Mesodermal cell (in vitro differentiated cells): ENCODE measurements around the gene MCOLN1.

Source experiments
- H3K27ac ChIP-seq: 2 replicates; pipeline ENCODE4 v1.7.0; 2013; ENCODE audit warnings: mild to moderate bottlenecking, low read depth, low read length, moderate library complexity; ENCODE audit not compliant: severe bottlenecking
- H3K36me3 ChIP-seq: 2 replicates; pipeline ENCODE4 v1.7.1; 2013; ENCODE audit warnings: mild to moderate bottlenecking, low read length, moderate library complexity; ENCODE audit not compliant: control insufficient read depth, insufficient read depth
- H3K4me1 ChIP-seq: one replicate; pipeline ENCODE4 v1.7.1; 2013; ENCODE audit warnings: mild to moderate bottlenecking, low read length; ENCODE audit not compliant: insufficient read depth, control insufficient read depth, poor library complexity, severe bottlenecking
- H3K4me3 ChIP-seq: 2 replicates; pipeline ENCODE4 v1.7.0; 2013; ENCODE audit warnings: low read length, control low read depth, mild to moderate bottlenecking; ENCODE audit not compliant: insufficient read depth, poor library complexity, severe bottlenecking; ENCODE audit errors: extremely low read depth
- H3K9me3 ChIP-seq: 2 replicates; pipeline ENCODE4 v1.7.1; 2013; ENCODE audit warnings: mild to moderate bottlenecking, low read length, moderate library complexity; ENCODE audit not compliant: control insufficient read depth
- WGBS, 2 experiments: methylation state at CpG; one replicate each; pipeline ENCODE4 v1.1.5; 2013; ENCODE audit warnings: missing lambda C conversion rate in 2 of 2; ENCODE audit not compliant: insufficient coverage in 2 of 2; 5-methylcytosine and 5-hydroxymethylcytosine counted together

MCOLN1 gene

DNA sequence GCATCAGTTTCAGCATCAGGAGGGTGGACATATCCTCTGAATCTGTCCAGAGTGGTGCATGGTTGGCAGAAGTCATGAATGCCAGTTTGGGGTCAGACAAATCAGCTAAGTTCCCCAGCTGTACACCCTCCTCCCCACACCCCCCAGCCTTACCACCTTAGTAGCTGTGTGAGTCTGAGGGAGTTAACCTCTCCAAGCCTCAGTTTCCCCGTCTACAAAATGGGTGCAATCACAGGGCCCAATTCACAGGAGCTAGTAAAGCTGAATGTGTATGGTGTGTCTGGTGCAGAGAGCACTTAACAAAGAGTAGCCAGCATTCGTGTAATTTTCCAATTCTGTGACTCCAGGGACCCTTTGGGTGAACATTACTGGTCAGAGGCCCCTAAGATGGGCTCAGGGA lies 19.9 kb upstream of the MCOLN1 start:
- WGBS, 2 experiments, result 40 to 59% methylated on average over 1 to 2 of the region's 2 CpGs
- H3K9me3 ChIP-seq, result no peaks in the 10 kb centered on the region

GRCh38 chr19:7504684-7505083 lies 17.7 kb upstream of the MCOLN1 start:
- Histone ChIP-seq H3K4me1 (no peaks in the 10 kb centered on the region), H3K36me3 (no peaks in the 10 kb centered on the region), H3K27ac (no peak overlapping the region), H3K4me3 (no peak overlapping the region), H3K9me3 (no peaks in the 10 kb centered on the region)
- WGBS, 2 experiments, result 72 to 93% methylated on average over 2 of the region's 6 CpGs

More for the DNA sequence above, 19.9 kb upstream of the MCOLN1 start:
- no peaks in the 10 kb centered on the region for H3K4me1 ChIP-seq
- no peaks in the 10 kb centered on the region for H3K36me3 ChIP-seq
- H3K27ac ChIP-seq, result no peak overlapping the region
- no peak overlapping the region for H3K4me3 ChIP-seq

- H3K36me3 ChIP-seq, result no peaks in the 10 kb centered on the region
- no peak overlapping the region for H3K27ac ChIP-seq
- H3K4me3 ChIP-seq, result no peak overlapping the region
- no peaks in the 10 kb centered on the region for H3K4me1 ChIP-seq
- 87 to 93% methylated on average over 17 to 19 of the region's 19 CpGs for WGBS, 2 experiments
- no peaks in the 10 kb centered on the region for H3K9me3 ChIP-seq
Observed at GRCh38 chr19:7505288-7505681, 17.1 kb upstream of the MCOLN1 start.

GRCh38 chr19:7505682-7506384 lies 16.6 kb upstream of the MCOLN1 start:
- Histone ChIP-seq H3K9me3 (no peaks in the 10 kb centered on the region), H3K4me3 (no peak overlapping the region), H3K36me3 (no peaks in the 10 kb centered on the region), H3K4me1 (no peaks in the 10 kb centered on the region), H3K27ac (no peak overlapping the region)
- 4 to 19% methylated on average over 9 to 18 of the region's 33 CpGs for WGBS, 2 experiments

DNA sequence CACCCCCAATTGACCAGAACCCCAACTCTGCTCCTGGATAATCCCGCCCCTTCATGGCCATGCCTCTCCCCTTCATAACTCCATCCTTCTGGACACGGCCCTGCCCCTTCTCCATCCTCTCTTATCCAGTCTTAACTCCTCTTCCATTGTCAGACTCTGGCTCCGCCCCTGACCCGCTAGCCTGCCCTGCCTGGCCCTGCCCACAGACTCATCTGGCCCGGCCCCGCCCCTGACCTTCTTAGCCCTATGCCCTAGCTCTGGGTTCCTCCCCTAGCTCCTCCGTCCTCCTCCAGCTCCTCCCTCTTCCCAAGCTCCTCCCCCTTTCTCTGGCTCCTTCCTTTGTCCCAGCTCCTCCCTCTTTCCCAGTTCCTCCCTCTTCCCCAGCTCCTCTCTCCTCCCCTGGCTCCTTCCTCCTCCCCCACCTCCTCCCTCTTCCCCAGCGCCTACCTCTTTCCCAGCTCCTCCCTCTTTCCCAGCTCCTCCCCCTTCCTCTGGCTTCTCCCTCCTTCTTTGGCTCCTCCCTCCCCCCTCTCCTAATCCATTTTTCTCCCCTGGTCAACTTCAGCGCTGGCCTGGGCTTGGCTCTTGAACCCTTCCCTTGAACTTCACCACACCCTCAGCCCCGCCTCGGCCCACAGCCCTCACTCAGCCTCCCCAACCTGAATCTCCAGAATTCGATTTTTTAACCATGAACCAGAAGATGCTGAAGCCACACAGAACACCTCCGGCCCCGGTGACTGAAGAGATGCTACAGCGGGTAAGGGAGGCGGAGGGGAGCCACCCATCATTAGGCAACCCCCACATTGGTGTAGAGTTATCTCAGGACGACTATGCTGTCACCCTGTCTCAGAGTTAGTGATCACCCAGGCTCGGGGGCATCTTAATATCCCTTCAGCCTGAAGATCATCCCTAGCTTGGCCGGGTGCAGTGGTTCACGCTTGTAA lies 15.8 kb upstream of the MCOLN1 start:
- H3K9me3 ChIP-seq, result no peaks in the 10 kb centered on the region
- no peak overlapping the region for H3K4me3 ChIP-seq
- H3K36me3 ChIP-seq, result no peaks in the 10 kb centered on the region
- no peaks in the 10 kb centered on the region for H3K4me1 ChIP-seq
- no peak overlapping the region for H3K27ac ChIP-seq
- WGBS, 2 experiments, result 41 to 49% methylated on average over 15 to 16 of the region's 20 CpGs

DNA sequence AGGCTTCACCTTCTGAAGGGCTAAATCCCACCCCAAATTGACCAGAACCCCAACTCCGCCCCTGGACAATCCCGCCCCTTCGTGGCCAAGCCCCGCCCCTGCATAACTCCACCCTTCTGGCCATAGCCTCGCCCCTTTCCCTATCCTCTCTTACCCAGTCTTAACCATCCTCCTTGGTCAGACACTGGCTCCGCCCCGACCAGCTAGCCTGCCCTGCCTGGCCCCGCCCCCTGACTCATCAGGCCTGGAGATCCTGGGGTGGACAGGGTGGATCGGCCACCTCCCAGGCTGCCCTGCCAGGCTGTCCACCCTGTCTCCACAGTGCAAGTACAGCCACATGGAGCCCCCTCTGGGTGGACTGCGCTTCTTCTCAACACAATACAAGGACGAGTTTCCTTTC lies 14.5 kb upstream of the MCOLN1 start:
- no peaks in the 10 kb centered on the region for H3K36me3 ChIP-seq
- H3K9me3 ChIP-seq, result no peaks in the 10 kb centered on the region
- H3K4me3 ChIP-seq, result no peak overlapping the region
- 52 to 59% methylated on average over 7 to 10 of the region's 11 CpGs for WGBS, 2 experiments
- H3K27ac ChIP-seq, result no peak overlapping the region
- no peaks in the 10 kb centered on the region for H3K4me1 ChIP-seq

GRCh38 chr19:7509625-7510024 lies 12.8 kb upstream of the MCOLN1 start:
- Histone ChIP-seq H3K9me3 (no peaks in the 10 kb centered on the region), H3K4me3 (no peak overlapping the region), H3K4me1 (no peaks in the 10 kb centered on the region), H3K27ac (no peak overlapping the region), H3K36me3 (no peaks in the 10 kb centered on the region)
- WGBS, 2 experiments, result 38 to 50% methylated on average over 1 to 2 of the region's 3 CpGs

DNA sequence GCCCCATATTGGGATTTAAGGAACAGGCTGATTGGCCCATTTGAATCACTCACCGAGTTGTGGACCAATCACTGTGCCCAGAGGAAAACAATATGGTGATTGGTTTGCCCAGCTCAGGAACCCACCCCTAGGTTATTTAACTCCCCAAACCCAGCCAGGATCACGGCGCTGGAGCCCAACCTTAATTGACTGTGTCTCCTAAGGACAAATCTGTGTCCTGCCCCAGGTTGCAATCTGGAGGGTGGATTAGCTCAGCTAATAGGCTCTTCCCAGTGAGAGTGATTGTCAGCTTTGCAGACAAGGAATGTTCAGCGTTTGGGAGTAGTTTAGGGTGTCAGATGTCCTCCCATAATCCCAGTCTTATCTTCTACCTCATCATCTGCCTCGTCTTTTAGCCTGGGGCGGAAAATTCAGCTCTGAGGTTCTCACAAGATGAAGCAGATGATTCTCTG lies 10.0 kb upstream of the MCOLN1 start:
- no peaks in the 10 kb centered on the region for H3K36me3 ChIP-seq
- no peaks in the 10 kb centered on the region for H3K9me3 ChIP-seq
- H3K27ac ChIP-seq, result no peak overlapping the region
- 59 to 75% methylated on average over 4 of the region's 6 CpGs for WGBS, 2 experiments
- H3K4me1 ChIP-seq, result peaks cover 15% of the 10 kb centered on the region
- no peak overlapping the region for H3K4me3 ChIP-seq

DNA sequence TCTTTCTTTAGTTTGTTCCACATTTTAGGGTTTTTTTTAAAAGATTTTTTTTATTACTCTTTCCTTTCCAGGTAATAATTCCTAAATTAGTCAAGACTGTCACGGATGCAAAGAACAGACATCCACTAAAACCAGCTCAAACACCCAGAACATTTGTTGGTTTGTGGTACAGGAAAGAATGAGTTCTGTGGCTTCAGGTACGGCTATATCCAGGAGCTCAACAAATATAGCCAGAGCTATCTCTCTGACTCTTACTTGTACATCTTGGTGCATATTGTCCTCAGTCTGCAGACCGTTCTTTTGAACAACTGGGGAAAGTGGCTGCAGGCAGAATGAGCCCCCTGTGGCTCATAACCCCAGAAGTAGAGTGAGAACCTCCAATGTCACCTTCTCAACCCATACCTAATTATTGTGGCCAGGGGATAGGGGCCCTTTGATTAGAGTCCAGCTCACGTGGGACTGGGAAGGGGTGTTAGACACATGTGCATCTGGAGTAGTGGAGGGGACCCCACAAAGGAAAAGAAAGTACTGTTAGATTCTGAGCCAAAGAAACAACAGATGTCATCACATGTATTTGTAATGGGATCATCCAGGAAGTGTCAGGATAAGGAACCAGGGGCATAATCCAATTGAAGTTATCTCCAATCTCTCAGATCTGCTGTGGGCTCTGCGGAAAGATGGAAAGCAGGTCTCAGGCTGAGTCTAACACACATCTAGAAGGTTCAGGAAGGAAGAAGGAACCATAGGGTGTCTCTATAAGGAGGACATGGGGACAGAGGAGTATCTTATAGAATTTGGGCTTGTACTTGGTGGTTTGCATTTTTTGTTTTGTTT lies 8.4 kb upstream of the MCOLN1 start:
- H3K4me1 ChIP-seq, result peaks cover 15% of the 10 kb centered on the region
- no peaks in the 10 kb centered on the region for H3K9me3 ChIP-seq
- no peak overlapping the region for H3K27ac ChIP-seq
- WGBS, 2 experiments, result 88 to 89% methylated on average over 2 of the region's 5 CpGs
- no peak overlapping the region for H3K4me3 ChIP-seq
- peaks cover 8% of the 10 kb centered on the region for H3K36me3 ChIP-seq

DNA sequence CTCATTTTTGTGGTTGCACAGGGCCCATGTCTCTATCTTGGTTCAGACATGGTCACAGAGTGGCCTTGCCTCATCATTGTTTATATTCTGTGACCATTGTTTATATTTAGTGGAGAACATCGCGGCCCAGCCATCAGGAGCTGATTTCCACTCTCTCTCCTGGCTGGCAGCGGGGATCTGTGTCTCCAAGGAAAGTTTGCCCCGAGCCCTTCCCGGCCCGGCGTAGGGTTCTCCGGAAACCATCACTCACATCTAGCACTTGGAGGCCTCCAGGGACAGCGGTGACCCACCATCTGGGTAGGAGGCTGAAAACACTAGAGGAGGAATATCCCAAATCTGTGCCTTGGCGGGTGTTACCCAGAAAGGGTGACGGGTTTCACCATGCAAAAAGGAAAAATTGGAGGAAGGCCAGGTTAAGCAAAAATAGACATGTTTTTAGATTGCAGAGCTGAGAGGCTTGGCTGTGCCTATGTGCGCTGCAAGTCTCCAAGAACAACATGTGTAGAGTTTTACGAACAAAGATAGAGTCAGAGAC lies 7.2 kb upstream of the MCOLN1 start:
- Histone ChIP-seq H3K27ac (peak overlapping the region; percentile 62), H3K9me3 (no peaks in the 10 kb centered on the region), H3K4me3 (peak overlapping the region; percentile 35), H3K36me3 (peaks cover 17% of the 10 kb centered on the region), H3K4me1 (peaks cover 15% of the 10 kb centered on the region)
- 88 to 97% methylated on average over 5 to 7 of the region's 13 CpGs for WGBS, 2 experiments
